ENCODE results near the gene TENT5C.

Gene TENT5C

DNA sequence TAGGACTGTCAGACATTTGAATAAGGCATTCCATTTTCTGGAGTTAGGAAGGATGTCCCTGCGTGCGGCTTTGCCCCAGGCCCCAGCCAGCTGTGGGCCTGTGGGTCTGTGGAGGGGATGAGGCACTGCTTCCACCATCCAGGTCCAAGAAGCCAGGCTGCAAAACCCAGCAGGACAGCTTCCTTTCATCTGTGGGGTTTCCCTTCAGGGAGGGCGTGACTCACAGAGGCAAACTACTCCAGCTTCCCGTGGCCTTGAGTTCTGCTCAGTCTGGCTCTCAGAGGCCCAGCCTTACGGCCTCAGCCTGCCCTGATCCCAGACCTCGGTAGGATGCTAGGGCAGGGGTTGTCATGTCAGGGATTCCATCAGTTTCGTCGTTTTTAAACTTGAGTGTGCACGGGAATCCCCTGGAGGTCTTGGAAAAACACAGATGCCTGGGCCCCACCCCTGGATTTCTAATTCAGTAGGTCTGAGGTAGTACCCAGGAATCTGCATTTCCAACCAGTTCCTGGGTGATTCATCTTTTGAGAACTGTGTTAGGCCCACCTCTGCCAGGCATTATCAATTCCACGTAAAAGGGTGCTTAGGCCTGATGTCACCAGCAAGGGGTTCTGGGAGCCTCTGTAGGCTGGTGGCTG lies 32.3 kb upstream of the TENT5C start:
- no peak for DNase-seq (ENCODE audit: low read depth in 2 of 2)

DNA sequence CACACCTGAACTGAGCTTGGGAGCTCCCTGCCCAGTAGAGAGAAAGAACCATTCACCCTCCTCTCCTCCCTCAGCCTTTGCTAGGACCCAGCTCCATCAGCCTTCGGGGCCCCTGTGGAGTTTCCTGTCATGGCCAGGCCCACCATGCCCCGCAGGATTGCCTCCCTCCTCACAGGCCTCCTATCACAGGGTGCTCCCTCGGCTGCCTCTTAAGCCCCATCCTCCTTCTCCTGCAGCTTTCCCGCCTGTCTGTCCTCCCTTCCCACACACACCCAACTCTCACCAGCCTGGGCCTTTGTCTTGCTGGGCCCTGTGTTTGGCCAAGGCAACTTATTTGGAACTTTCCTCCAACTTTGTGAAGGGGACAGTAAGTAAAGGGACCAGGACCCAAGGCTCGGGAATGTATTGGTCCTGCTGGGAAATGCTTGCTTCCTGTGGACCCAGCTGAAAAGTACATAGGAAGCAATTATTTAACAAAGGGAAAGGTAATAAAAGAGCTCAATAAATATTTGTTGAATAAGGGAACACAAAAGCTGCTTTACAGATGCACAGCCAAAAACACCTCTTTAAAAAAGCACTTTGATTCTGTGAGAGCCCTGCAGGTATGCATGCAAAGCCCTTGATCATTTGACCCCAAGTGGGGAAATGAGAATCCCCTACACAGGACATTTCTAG lies 31.6 kb upstream of the TENT5C start:
- no peak for DNase-seq (ENCODE audit: low read depth in 2 of 2)

DNA sequence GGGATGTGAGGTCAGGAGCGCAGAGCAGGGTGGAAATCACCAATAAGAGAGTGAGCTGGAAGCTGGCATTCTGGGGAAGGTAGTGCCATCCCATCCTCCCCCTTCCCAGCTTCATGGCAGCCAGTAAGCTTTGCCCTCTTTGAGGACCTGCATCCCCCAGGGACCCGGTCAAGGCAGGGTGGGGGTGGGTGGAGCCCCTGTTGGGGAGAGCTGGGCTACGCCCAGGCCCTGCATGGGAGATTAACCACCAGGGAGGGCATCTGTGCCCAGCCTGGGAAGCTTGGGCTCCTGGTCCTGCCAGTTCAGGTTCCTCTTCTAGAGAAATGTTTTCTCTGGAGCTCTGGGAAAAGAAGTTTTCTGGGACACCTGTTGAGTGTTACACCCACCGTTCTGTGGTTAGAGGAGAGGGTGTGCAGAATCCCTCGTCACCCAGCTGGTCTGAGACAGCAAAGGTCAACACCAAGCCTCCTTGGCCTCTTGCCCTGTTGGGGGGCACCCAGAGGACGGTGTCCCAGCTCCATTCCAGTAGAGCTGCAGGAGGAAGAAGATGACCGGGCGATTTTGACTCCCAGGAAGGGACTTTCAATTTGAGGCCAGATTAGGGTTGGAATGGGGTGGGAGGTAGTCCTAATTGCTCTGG lies 30.1 kb upstream of the TENT5C start:
- no peak for DNase-seq (ENCODE audit: low read depth in 2 of 2)

DNA sequence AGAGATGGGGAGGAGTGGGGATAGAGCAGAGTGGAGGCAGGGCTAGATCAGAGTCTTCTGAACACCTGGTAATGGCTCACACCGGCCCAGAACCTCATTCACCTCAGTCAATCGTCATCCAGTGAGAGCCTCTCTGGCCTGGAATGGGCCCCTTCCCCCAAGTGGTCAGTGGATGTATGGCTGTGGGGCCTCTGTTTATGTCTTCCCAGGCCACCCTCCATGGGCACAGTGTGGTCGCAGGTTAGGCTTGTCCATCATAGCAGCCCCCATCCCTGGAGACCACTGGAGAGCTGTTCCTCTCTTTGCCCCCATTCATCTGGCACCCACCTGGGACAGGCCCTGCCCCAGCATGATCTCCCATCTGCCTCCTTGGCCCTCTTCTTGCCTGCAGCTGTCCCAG lies 29.6 kb upstream of the TENT5C start:
- no peak for DNase-seq (ENCODE audit: low read depth in 2 of 2)

DNA sequence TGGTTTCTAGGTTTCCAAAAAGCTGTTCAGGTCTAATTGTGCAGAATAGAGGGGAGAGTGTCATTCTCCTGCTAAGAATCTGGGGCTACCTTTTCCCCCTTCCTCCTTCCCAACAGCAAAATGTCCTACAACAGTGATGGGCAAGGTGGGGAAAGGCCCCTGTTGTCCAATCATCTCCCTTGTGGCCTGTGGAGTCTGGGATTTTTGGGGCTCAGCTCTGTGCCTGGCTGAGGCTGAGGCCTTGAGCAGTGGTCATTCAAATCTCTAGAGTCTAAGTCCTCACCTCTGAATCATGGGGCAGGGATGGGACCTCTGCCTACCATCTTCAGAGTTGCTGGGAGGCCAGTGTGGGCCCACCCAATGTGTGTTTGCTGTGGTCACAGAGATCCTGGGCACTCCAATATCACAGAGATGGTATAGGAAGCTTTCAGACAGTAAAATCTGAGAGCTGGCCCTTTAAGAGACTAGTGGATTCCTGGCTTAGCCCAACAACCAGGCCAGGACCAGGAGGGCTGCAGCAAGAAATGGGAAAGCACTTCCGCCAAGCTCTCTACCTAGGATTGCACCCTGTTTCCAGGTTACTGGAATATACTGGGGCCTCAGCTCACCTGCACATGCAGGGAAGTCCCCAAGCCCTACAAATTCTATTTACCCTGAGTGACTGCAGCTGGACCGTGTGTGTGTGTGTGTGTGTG lies 28.5 kb upstream of the TENT5C start:
- no peak for DNase-seq (ENCODE audit: low read depth in 2 of 2)

DNA sequence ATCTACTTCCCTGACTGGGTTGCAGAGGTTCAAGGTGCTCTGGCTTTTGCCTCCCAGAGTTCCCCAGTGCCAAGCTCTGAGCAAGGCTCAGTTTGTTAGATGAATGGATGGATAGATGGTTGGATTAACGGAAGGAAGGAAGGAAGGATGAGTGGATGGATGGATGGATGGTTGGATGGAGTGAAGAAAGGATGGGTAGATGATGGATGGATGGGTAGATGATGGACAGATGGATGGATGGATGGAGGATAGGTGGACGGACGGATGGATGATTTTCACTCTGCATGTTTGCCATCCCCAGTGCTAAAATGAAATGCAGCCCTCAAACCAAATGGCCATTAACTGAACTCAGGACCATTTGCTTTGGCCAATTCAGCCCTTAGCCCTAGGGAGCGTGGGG lies 27.4 kb upstream of the TENT5C start:
- no peak for DNase-seq (ENCODE audit: low read depth in 2 of 2)

DNA sequence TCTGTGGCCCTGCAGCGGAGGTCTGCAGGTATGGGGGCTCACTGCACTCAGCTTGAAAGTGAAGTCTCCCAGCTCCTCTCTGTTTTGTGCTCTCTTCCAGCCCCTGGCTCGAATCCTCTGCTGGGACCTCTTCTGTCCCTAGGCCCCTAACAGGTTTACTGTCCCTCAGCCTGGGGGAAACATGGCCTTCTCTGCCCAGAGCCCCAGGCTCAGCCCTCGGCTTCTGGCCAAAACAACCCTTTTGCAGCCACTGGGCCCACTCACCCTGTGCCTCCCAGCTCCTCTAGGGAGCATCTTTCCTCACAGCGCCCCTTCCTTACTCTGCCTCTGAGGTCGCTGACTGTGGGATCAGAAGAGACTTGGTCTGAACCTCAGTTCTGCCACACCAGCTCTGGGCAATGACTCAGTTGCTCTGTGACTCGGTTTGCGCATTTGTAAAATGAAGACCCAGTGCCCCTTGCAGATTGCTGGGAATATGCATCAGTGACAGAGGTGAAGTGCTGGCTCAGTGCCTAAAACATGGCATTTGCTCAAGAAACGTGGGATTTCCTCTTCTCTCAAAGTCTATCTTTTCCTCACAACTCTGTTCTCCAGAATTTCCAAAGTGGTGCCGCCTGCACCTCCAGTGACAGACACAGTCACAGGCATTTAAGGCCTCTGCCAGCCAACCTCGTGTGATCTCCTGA lies 26.5 kb upstream of the TENT5C start:
- no peak for DNase-seq (ENCODE audit: low read depth in 2 of 2)

DNA sequence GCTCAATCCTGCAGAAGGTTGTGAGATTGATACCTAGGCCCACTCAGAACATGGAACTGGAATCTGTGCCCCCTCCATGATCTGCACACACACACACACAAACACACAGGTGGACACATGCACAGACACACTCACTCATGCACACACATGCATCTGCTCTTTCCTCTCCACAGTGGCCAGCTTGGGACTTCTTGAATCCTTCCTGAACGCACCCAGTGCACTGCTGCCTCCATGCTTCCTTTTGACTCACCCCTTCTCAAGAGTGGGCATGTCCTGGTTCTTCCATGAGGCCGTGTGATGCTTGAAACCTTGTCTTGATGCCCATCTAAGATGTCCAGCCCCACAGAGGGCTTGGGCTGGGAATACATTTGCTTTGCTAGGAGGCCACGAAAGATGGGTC lies 25.4 kb upstream of the TENT5C start:
- DNase-seq (ENCODE audit: low read depth in 2 of 2), result no peak

DNA sequence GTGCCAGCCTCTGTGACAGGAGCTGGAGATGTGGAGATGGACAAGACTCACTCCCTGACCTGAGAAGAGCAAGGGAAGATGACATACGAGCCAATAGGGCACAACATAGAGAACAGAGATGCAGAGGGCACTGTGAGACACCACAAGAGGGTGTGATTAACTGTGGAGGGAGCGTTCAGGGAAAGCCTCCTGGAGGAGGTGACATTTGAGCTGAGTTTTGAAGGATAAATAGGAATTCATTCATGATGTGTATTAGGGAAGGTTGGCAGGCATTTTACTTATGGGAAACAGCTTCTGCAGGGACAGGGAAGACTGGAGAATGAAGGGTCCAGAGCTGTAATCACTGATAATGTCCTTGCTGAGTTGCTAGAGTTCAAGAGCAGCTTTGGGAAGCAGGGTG lies 25.0 kb upstream of the TENT5C start:
- DNase-seq (ENCODE audit: low read depth in 2 of 2), result no peak

DNA sequence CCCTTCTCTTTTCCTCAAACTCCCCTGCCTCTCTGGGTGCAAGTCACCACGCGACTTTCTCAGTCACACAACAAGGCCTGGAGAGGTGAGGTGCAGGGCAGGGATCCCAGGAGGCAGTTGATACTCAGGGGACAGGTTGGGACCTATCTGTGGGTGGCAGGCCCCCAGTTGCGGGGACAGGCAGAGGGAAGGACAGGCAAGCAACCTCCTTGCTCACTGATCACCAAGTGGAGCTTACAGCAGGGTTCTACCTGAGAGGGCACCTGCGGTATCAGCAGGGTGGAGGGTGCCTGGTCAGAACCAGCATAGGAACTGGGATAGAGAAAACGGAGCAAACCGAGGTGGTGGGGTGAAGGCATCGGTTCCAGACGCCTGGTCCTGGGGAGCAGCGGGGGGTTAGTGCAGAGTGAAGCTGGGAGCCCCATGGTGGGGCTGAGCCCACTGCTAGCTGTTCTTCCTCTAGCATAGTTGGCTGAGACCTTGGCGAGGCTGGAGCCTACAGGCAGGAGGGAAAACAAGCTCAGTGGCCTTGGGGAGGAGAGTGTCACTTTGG lies 24.4 kb upstream of the TENT5C start:
- no peak for DNase-seq (ENCODE audit: low read depth in 2 of 2)

DNA sequence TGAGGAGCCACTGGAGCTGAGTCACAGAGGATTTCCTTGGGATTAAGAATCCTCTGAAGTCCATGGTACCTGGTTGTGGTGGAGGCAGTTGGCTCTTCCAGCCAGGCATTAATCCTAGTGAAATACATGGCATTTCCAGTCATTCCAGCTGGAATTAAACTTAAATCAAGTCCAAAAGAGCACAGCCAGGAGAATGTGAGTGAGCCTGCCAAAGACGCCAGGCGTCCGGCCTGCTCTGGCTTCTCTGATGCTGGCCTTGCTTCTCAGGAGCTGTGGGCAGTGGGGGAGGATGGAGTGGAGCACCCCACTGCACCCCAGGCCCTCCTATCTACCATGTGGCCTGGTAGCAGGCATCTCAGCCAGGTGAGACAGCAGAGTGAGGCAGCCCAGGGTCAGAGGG lies 23.4 kb upstream of the TENT5C start:
- DNase-seq (ENCODE audit: low read depth in 2 of 2), result no peak

DNA sequence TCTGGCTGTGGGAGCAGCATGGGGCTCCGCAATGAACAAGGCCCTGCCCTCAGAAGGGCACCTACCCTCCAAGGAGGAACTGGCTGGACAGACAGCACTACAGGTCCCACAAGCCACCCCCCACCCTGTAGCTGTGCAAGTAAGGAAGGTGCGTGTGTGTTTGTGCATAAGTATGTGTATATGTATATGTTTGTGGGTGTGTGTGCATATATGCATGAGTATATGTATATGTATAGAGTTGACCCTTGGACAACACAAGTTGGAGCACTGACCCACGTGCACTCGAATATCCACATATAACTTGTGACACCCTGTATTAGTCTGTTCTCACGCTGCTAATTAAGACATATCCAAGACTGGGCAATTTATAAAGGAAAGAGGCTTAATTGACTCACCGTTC lies 22.6 kb upstream of the TENT5C start:
- no peak for DNase-seq (ENCODE audit: low read depth in 2 of 2)

DNA sequence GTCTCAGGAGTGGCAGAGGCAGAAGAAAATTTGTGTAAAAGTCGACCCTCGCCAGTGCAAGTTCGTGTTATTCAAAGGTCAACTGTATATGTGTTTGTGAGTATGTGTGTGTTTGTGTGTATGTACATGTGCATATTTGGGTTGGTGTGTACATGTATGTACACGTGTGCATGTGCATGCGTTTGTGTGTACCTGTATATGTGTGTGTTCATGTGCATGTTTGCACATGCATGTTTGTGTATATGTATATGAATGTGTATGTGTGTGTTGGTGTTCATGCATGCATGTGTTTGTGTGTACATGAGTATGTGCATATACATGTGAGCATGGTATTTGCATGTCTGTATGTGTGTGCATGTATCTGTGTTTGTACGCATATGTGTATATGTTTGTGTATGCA lies 21.7 kb upstream of the TENT5C start:
- DNase-seq (ENCODE audit: low read depth in 2 of 2), result no peak

DNA sequence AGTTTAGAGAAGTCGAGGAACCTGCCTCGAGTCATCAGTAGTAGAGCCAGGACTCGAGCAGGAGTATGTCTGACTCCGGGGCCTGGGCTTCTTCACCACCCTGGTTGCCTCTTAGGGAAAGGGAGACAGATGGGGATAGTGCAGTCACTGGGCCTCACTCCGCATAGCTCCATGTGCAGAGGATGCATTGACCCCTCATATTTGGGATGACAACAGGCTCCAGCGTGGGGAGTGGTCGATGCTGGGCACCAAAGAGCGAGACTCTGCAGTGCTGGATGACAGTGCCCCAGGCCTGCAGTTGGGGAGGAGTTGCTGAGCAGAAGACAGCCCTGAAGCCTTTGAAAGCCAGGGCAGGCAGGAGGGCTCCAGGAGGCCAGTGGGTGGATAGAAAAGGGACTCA lies 20.8 kb upstream of the TENT5C start:
- DNase-seq (ENCODE audit: low read depth in 2 of 2), result no peak

DNA sequence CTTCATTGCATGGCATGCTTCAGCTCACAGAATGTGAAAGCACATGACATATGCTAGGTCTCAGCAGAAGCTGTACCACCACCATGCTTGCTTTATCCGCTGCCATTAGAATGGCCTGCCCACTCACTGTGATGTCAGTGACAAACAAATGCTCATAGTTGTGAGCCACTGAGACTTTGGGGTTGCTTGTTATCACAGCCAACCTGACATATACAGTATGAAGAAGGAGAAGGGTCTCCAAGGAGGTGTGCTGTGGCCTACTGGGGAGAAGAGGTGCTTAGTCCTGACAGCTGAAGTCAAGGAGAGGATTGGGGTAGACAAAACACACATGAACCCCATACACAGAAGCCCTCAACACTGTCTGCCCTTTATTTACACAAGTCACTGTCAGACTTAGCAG lies 19.5 kb upstream of the TENT5C start:
- no peak for DNase-seq (ENCODE audit: low read depth in 2 of 2)

DNA sequence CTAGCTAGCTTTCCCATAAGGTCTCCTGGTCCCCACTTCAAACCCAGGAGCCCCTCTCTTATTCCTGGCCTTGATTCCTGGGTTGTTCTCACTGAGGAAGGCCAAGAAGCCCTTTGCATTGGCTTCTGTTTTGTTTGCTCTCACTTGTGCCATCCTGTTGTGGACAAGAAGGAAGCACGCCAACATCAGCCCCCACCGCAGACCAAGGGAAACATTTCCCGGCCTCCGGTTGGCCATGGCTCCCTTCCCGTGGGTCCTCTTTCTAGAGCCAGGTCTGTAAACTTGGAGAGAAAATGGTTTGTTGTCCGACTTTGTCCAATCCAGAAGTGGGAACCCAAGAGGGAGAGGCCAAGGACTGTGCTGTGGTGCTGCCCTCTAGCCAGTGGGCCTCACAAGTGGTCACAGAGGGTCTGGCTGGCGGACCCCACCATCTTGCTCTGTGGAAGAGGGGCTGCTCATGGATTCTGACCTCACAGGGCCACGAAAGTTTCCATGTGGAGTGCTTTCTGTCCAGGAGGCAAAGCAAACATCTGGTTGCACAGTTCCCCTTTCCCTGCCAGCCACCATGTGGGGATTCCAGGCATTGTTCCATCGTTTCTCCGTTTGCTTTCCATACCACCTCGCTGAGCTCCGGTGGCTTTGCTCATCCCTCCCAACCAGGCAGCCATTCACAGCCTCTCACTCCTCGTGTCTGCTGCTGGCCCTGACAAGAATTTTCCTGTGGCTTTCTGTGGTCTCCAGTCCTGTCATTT lies 18.9 kb upstream of the TENT5C start:
- no peak for DNase-seq (ENCODE audit: low read depth in 2 of 2)

DNA sequence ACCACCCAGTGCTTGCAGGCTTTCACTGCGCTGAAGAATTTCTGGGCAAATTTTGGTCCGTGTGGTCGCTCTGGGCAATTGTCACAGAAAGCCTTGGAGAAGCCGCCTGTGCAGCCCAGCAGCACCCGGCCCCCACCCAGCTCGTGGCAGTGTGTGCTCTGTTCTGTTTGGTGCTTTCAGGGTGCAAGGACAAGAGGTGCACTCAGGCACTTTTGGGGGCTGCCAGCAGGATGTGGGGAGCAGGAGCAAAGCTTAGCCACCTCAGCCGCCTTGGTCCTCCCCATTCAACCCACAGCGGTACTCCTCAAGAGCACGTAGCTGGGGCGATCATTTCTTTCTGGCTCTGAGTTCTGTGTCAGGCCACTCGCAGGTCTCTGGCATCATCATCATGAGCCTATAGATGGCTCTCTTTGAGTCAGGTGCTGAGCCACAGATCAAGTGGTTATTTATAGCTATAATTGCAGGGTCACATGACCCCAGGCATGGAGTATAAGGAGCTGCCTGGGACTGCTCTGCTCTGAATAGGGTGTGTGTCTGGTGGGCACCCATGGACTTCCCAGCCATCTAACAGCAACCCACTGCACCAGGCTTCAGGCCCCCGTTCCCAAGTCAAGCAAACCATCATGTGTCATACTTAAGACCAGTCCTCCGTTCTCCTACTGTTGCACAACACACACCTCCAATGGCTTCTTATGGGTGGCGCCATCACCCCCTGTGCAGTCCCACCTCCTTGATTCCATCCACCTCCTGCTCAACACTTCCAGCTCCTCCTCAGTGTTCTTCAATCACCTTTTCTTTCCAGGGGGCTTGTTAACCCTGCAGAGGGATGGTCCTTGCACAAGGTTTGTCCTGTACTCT lies 18.1 kb upstream of the TENT5C start:
- DNase-seq (ENCODE audit: low read depth in 2 of 2), result no peak

DNA sequence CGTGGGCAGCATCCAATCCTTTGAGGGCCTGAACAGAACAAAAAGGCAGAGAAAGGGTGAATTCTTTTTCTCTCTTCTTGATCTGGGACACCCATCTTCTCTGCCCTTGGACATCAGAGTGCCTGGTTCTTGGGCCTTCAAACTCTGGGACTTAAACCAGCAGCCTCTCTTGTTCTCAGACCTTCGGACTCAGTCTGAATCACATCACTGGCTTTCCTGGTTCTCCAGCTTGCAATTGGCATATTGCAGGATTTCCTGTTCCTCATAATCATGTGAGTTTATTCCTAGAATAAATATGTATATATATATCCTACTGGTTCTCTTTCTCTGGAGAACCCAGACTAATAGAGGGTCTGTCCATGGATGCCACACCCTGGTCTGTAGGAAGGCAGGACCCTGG lies 16.3 kb upstream of the TENT5C start:
- DNase-seq (ENCODE audit: low read depth in 2 of 2), result no peak

DNA sequence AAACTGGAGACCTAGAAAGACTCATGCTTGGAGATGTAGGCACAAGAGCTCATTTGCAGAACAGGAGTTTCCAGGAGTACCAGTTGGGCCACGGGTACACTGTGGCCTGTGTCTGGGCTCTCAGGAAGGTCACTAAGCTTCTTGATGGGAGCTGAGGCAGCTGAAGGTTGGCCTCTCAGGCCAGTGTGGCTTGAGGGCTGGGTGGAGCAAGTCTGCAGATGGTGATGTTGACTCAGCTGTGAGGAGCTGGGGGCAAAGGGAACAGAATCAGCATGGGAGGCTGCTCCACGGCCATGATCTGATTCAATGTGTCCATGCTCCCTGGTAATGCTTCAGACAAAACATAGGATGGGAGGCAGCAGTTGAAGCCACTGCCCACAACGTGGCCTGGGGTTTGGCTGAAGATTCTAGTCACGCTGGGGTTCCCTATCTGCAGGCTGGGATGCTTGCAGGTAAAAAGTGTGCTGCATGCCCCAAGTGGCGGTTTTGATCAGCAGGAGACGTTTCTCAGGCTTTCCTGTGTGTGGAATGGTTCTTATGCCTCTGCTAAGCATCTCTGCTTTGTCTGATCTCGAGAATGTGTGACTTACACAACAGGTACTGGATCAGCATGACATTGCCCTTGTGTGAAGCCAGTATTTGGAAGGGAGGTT lies 15.4 kb upstream of the TENT5C start:
- no peak for DNase-seq (ENCODE audit: low read depth in 2 of 2)

DNA sequence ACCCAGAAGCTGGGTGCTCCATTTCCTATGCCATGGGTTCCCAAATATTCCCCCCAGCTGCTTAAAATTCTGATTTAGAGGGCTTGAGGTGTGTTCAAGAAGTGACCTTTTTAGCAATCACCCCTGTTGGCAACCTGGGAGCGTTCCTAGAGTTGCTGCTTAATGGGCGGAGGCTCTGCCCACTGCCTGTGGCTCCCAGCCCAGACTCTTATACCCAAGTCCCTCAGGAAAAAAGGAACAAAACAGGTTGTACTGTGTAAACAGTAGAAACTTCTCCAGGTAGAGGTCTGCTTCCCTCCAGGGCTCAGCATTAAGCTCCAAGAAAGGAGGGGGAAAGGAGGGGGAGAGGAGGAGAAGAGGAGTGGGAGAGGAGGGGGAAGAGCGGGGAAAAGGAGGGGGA lies 14.6 kb upstream of the TENT5C start:
- DNase-seq (ENCODE audit: low read depth in 2 of 2), result no peak
